Activated T-cell treated with anti-CD3 and anti-CD28 coated beads, Interleukin-2, amount 50 U/mL, for 72 hours (primary cell): Measurements from ENCODE around the gene DOK4. TPM values are rescaled to one million over a fixed set of nuclear protein-coding genes. Genes with fewer than 3 reads are reported as not detected.
"Not testable (repeated sequence)": the region's sequence is repeated elsewhere in the genome, so short reads cannot be mapped to it uniquely, and the experiment has no call there.

ENCODE experiments used
- ATAC-seq, 2 donors: fragments of 150-1000 bp; cut with Tn5 transposase; replicated peaks in 1 of 2; 2 replicates each; pipeline ENCODE4 v1.10.0; 2021; ENCODE audit warnings: moderate library complexity in 2 of 2, mild to moderate bottlenecking in 1 of 2
- DNase-seq, 2 donors: peaks; one replicate each; pipeline ENCODE4 v3.0.0; 2021 to 2022; ENCODE audit warnings: mixed read lengths in 1 of 2
- H3K27ac Mint-ChIP-seq: one replicate; pipeline ENCODE4 v1.8.0; 2022; ENCODE audit warnings: mild to moderate bottlenecking, moderate library complexity, mixed read lengths
- H3K27me3 Mint-ChIP-seq: one replicate; pipeline ENCODE4 v1.8.0; 2022; ENCODE audit warnings: low read depth, mixed read lengths
- H3K36me3 Mint-ChIP-seq, 2 donors: one replicate each; pipeline ENCODE4 v1.8.0; 2022; ENCODE audit warnings: mixed read lengths in 2 of 2, mild to moderate bottlenecking in 1 of 2; ENCODE audit not compliant: insufficient read depth in 2 of 2
- H3K4me1 Mint-ChIP-seq: one replicate; pipeline ENCODE4 v1.8.0; 2022; ENCODE audit warnings: low read depth, mixed read lengths
- H3K4me3 Mint-ChIP-seq, 2 donors: one replicate each; pipeline ENCODE4 v1.8.0; 2022; ENCODE audit warnings: mild to moderate bottlenecking in 2 of 2, mixed read lengths in 2 of 2, moderate library complexity in 2 of 2
- H3K9me3 Mint-ChIP-seq, 2 donors: one replicate each; pipeline ENCODE4 v1.8.0; 2022; ENCODE audit warnings: mixed read lengths in 2 of 2
- total RNA-seq, 2 donors: library from RNA; stranded (reverse); gene quantifications; one replicate each; pipeline ENCODE4 v1.2.3, GENCODE V29; 2022

The DOK4 gene
- total RNA-seq, 2 donors from 2014 or later, result 12.0 to 19.6 TPM

DNA sequence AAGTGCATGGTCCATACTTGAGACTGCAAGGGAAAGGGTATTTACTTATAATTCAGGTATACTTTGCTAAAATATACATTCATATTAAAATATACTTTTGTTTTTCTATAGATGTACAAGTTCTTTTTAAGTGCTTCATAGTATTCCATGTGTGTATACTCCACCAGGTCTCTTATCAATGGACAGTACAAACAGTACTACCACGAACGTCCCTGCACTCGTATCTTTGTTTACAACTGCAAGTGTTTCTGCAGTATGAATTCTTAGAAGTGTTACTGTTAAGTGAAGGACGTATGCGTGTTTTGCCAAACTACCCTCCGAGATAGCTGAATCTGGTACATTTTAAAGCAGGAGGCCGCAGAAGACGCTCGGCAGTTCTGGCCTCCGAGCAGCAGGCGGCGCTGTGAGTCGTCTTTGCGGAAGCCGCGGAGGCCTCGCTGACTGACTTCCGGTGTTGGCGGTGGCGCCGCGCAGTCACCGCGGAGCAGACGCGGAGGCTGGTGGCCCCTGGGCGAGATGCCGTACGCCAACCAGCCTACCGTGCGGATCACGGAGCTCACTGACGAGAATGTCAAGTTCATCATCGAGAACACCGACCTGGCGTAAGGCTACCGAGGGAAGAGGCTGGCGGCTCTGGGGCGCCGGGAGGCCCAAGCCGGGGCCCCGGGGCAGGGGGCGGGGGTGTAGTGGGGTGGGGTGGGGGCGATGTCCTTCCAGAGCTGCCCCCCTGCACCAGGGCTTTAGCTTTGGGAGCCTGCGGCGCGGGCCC lies 23.9 kb downstream of the DOK4 start, which contains the start of gene POLR2C:
TSS of gene POLR2C (plus strand) at position 471 of the 769 bp plus-strand sequence. CDS start at position 517, 46 bp downstream.
- H3K27ac Mint-ChIP-seq, result peak within 1 kb of the TSS; percentile 96
- H3K27me3 Mint-ChIP-seq, result no peaks in the 10 kb centered on the region
- peaks cover 26% of the 10 kb centered on the region for H3K4me1 Mint-ChIP-seq
- peaks cover 8 to 14% of the 10 kb centered on the region in 2 donors for H3K36me3 Mint-ChIP-seq
- peak within 1 kb of the TSS; percentile 95 to 99 for H3K4me3 Mint-ChIP-seq
- DNase-seq (peak; percentile 93 to 94), ATAC-seq (peak; percentile 98 to 99)
- H3K9me3 Mint-ChIP-seq, result no peaks in the 10 kb centered on the region

DNA sequence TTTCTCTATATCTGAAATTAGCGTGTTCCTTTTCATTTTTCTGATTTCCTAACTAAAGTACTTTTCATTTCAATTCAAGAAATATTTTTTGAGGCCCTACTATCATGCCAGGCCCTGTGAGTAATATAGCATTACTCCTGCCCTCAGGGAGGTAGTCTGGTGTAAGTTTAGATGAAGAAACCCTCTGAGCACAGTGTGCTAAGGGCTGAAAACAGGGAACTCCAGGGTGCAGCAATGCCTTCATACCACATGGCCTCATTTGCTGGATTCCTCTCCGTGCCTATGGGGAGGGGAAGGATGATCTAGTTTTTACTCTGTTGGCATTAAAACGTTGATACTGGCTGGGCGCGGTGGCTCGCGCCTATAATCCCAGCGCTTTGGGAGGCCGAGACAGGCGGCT lies 34.3 kb downstream of the DOK4 start:
- H3K27ac Mint-ChIP-seq, result no peak overlapping the region
- no peak overlapping the region for H3K4me3 Mint-ChIP-seq
- peaks cover 5 to 11% of the 10 kb centered on the region in 2 donors for H3K36me3 Mint-ChIP-seq
- H3K27me3 Mint-ChIP-seq, result no peaks in the 10 kb centered on the region
- H3K9me3 Mint-ChIP-seq, result no peaks in the 10 kb centered on the region
- H3K4me1 Mint-ChIP-seq, result peaks cover 23% of the 10 kb centered on the region
- no peak for ATAC-seq
- DNase-seq, result no peak

DNA sequence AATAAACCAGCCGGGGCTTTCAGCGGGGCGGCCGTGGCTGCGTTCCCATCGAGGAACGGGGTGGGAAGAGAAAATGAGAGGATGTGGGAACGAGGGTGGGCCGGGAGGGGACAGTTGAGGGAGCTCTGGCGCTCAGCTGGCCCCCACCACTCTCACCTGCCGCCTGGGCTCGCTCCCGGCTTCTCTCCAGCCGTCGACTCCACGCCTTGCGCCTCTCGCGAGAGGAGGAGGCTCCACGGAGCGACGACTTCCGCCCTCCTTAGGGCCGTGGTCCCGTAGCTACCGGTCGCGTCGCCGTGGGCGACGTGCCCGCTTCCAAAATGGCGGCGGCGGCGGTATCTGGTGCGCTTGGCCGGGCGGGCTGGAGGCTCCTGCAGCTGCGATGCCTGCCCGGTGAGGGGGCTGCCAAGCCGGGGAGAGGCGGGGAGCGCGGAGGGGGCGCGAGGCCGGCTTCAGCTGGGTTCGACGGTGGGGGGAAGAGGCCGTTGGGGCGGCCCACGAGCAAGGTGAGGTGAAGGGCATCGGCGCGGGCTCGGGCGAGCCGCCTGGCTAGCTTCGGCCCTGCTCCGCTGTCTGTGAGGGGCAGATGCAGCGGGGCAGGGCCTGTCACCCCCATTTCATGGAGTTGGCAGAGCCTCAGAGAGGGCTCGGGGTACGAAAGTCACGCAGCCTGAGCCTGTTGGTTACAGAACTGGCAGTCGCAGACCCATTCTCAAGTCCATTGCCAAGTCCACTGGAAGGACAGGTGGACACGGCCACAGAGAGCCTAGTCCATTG lies 38.9 kb downstream of the DOK4 start, which contains the start of the genes CIAPIN1 and COQ9:
TSS of gene CIAPIN1 (minus strand) at position 200 of the 777 bp plus-strand sequence. CDS start 6,457 bp downstream, outside the sequence.
TSS of gene COQ9 (plus strand) at position 294 of the 777 bp plus-strand sequence. CDS start at position 321, 27 bp downstream.
- peaks cover 40% of the 10 kb centered on the region for H3K4me1 Mint-ChIP-seq
- peak within 1 kb of the TSS; percentile 92 to 96 for H3K4me3 Mint-ChIP-seq
- H3K27ac Mint-ChIP-seq, result peak within 1 kb of the TSS; percentile 97
- H3K27me3 Mint-ChIP-seq, result no peaks in the 10 kb centered on the region
- H3K9me3 Mint-ChIP-seq, result no peaks in the 10 kb centered on the region
- peak; percentile 93 to 95 for DNase-seq
- ATAC-seq, result peak; percentile 99 to 100
- H3K36me3 Mint-ChIP-seq, result peaks cover 3 to 4% of the 10 kb centered on the region in 2 donors

- Mint-ChIP-seq H3K36me3 (peaks cover 3 to 4% of the 10 kb centered on the region in 2 donors), H3K4me3 (peak overlapping the region; percentile 92 to 96), H3K9me3 (no peaks in the 10 kb centered on the region), H3K27ac (peak overlapping the region; percentile 88), H3K4me1 (peaks cover 40% of the 10 kb centered on the region), H3K27me3 (no peaks in the 10 kb centered on the region)
- DNase-seq (peak; percentile 28 to 32), ATAC-seq (peak; percentile 29 to 32)
Observed at GRCh38 chr16:57446531-57447185, 39.6 kb downstream of the DOK4 start.

- Mint-ChIP-seq H3K27ac (no peak overlapping the region), H3K27me3 (no peaks in the 10 kb centered on the region), H3K4me1 (peaks cover 40% of the 10 kb centered on the region), H3K9me3 (peaks cover 0 to 2% of the 10 kb centered on the region in 2 donors), H3K36me3 (peaks cover 9% of the 10 kb centered on the region in 2 donors), H3K4me3 (peak overlapping the region in 1 of 2 donors; percentile 17)
- DNase-seq, result no peak
- no peak for ATAC-seq
Observed at GRCh38 chr16:57445510-57445909, 40.8 kb downstream of the DOK4 start.

DNA sequence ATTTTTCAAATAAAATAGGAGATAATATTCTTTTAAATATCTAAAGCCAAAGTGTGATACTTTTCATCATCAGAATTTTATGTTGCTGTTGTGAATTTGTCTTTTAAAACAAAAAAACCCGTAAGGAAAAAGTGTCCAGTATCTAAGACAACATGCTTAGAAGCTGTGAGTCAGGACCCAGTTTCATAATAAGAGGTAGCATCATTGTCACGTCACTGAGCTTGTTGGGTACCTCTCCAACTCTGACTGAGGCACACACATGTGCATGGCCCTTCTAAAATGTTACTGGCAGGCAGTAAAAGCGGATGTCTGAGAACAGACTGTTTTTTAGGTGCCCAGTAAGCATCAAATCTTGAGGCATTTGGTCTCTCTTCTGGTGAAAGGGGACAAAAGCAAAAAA lies 41.6 kb downstream of the DOK4 start:
- Mint-ChIP-seq H3K9me3 (peaks cover 0 to 2% of the 10 kb centered on the region in 2 donors), H3K27ac (no peak overlapping the region), H3K27me3 (no peaks in the 10 kb centered on the region), H3K4me1 (peaks cover 40% of the 10 kb centered on the region), H3K36me3 (peaks cover 15 to 17% of the 10 kb centered on the region in 2 donors), H3K4me3 (peak overlapping the region; percentile 34 to 42)
- DNase-seq, result no peak
- ATAC-seq, result no peak

GRCh38 chr16:57440551-57440950 lies 45.7 kb downstream of the DOK4 start:
- H3K4me1 Mint-ChIP-seq, result peaks cover 11% of the 10 kb centered on the region
- not testable (repeated sequence) for H3K27me3 Mint-ChIP-seq, H3K27ac Mint-ChIP-seq, DNase-seq, H3K9me3 Mint-ChIP-seq, H3K4me3 Mint-ChIP-seq, ATAC-seq
- H3K36me3 Mint-ChIP-seq, result peaks cover 22 to 29% of the 10 kb centered on the region in 2 donors

- H3K27me3 Mint-ChIP-seq, result not testable (repeated sequence)
- peaks cover 22 to 29% of the 10 kb centered on the region in 2 donors for H3K36me3 Mint-ChIP-seq
Observed at GRCh38 chr16:57439947-57440346, 46.3 kb downstream of the DOK4 start.

GRCh38 chr16:57435838-57436237 lies 50.5 kb downstream of the DOK4 start:
- ATAC-seq (no peak), DNase-seq (no peak)
- Mint-ChIP-seq H3K27ac (no peak overlapping the region), H3K4me1 (peaks cover 8% of the 10 kb centered on the region), H3K9me3 (no peaks in the 10 kb centered on the region), H3K4me3 (no peak overlapping the region), H3K27me3 (no peaks in the 10 kb centered on the region), H3K36me3 (peaks cover 22 to 38% of the 10 kb centered on the region in 2 donors)

More at GRCh38 chr16:57439947-57440346, 46.3 kb downstream of the DOK4 start:
- not testable (repeated sequence) for H3K4me3 Mint-ChIP-seq, ATAC-seq, H3K9me3 Mint-ChIP-seq, H3K27ac Mint-ChIP-seq, DNase-seq, H3K4me1 Mint-ChIP-seq

DNA sequence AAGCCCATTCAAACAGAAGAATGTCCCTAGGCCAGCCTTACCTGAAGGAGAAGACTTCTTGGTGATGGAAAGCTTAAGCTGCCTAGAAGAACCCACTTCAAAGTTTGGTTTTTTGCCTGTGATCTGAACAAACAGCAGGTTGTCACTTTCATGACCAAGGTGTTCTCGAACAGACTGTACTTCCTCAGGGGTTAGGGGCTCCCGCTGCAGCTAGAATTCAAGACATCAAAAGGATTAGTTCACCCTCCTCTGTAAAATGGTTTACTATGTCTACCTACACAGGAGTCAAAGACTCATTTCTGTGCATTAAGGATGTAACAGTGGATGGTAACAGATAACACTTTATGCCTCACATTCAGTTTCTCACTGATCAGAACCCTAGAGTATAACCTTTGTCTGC lies 52.3 kb downstream of the DOK4 start:
- ATAC-seq (no peak), DNase-seq (no peak)
- Mint-ChIP-seq H3K27ac (peak overlapping the region; percentile 77), H3K9me3 (no peaks in the 10 kb centered on the region), H3K4me1 (peaks cover 8% of the 10 kb centered on the region), H3K4me3 (no peak overlapping the region), H3K27me3 (no peaks in the 10 kb centered on the region), H3K36me3 (peaks cover 15 to 33% of the 10 kb centered on the region in 2 donors)

GRCh38 chr16:57432989-57433388 lies 53.3 kb downstream of the DOK4 start:
- ATAC-seq, result no peak
- Mint-ChIP-seq H3K27me3 (no peaks in the 10 kb centered on the region), H3K27ac (peak overlapping the region; percentile 16), H3K9me3 (no peaks in the 10 kb centered on the region), H3K36me3 (peaks cover 13 to 34% of the 10 kb centered on the region in 2 donors), H3K4me3 (no peak overlapping the region), H3K4me1 (peaks cover 8% of the 10 kb centered on the region)
- no peak for DNase-seq

- H3K27ac Mint-ChIP-seq, result no peak overlapping the region
- ATAC-seq, result no peak
- peaks cover 13 to 39% of the 10 kb centered on the region in 2 donors for H3K36me3 Mint-ChIP-seq
- no peaks in the 10 kb centered on the region for H3K27me3 Mint-ChIP-seq
- H3K4me3 Mint-ChIP-seq, result no peak overlapping the region
- DNase-seq, result no peak
- no peaks in the 10 kb centered on the region for H3K9me3 Mint-ChIP-seq
- peaks cover 8% of the 10 kb centered on the region for H3K4me1 Mint-ChIP-seq
Observed at GRCh38 chr16:57432505-57432904, 53.8 kb downstream of the DOK4 start.
